IPS-18c (cell line): Measurements from ENCODE around the gene NIPA2.

Experiments used
- H3K4me3 ChIP-seq: 2 replicates; pipeline ENCODE4 v1.7.0; 2013; ENCODE audit warnings: low read depth, mild to moderate bottlenecking, low read length, moderate library complexity; ENCODE audit not compliant: insufficient read depth
- H3K9me3 ChIP-seq: one replicate; pipeline ENCODE4 v1.6.1; 2013; ENCODE audit warnings: mild to moderate bottlenecking, low read length, moderate library complexity; ENCODE audit not compliant: control insufficient read depth, insufficient read depth

NIPA2 gene

GRCh38 chr15:22908830-22909229, 70.4 kb downstream of the NIPA2 start:
- H3K4me3 ChIP-seq: no peak overlapping the region
- no peaks in the 10 kb centered on the region for H3K9me3 ChIP-seq

GRCh38 chr15:22911306-22911705, 72.8 kb downstream of the NIPA2 start:
- Histone ChIP-seq H3K9me3 (peaks cover 2% of the 10 kb centered on the region), H3K4me3 (no peak overlapping the region)

GRCh38 chr15:22912256-22912655, 73.8 kb downstream of the NIPA2 start:
- Histone ChIP-seq H3K4me3 (no peak overlapping the region), H3K9me3 (peaks cover 2% of the 10 kb centered on the region)

GRCh38 chr15:22913646-22914380, 75.3 kb downstream of the NIPA2 start:
- H3K4me3 ChIP-seq: no peak overlapping the region

GRCh38 chr15:22915866-22916515, 77.5 kb downstream of the NIPA2 start:
- H3K9me3 ChIP-seq: peaks cover 2% of the 10 kb centered on the region
- H3K4me3 ChIP-seq: no peak overlapping the region

More at GRCh38 chr15:22913646-22914380, 75.3 kb downstream of the NIPA2 start:
- peaks cover 2% of the 10 kb centered on the region for H3K9me3 ChIP-seq

- Histone ChIP-seq H3K4me3 (no peak overlapping the region), H3K9me3 (peaks cover 2% of the 10 kb centered on the region)
Observed at GRCh38 chr15:22916606-22917350, 78.3 kb downstream of the NIPA2 start.

- no peak overlapping the region for H3K4me3 ChIP-seq
- H3K9me3 ChIP-seq: peaks cover 2% of the 10 kb centered on the region
Observed at GRCh38 chr15:22917556-22917955, 79.1 kb downstream of the NIPA2 start.
